HL-60/S4 (cell line): Measurements from ENCODE around the gene CHTF18.

ENCODE experiments used
- in situ Hi-C: fragments of 300-500 bp; cut with MboI; formaldehyde crosslinking; loops from 2 replicates; pipeline ENCODE4 v1.14.3; 2022; ENCODE audit warnings: low sequenced_read_pairs

The CHTF18 gene

DNA sequence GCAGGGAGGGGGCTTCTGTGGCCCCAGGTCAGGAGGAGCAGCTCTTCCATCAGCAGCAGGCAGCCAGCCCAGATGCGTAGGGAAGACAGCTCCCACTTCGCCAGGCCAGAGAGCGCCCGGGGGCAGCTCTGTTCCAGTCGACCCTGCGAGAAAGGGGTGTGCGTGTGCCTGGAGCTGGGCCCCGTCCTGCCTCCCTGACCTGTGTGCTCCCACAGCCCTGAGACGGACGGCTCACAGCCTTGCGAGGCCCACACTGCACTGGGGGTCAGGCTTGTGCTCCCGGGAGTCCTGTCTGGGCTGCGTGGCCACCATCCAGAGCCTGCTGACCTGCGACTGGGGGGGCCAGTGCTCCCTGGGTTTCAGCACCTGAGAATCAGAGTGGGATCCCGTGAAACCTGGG, 28.4 kb upstream of the CHTF18 start:
- in situ Hi-C loops: no loop called here

DNA sequence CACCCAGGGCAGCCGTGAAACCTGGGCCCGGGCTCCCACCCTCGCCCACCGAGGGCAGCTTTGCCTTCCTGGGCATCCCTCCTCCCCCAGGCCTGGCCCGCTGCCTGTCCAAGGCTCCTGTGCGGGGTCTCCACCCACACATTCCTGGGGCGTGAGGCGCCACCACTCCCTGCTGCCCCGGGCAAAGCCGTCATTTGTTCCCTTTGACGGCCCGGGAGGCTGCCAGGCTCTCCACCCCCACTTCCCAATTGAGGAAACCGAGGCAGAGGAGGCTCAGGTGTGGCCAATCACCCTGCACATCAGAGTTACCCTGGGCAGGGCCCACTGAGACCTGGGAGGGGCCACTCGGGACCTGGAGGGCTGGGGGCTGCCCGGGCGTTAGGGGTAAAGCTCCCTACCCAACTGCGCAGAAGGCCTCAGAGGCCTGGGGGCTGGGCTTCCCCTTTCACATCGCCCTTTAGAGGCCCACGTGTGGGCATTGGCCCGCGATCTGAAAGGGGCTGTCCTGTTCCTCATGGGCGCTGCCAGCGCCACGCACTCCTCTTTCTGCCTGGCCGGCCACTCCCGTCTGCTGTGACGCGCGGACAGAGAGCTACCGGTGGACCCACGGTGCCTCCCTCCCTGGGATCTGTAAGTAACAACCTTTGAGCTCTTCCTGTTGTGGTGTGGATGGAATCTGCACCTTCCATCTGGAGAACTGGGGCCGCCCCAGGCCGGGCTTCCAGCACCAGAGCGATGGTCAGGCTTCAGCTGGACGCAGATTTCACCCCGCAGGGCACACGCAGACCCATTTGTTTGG, 27.7 kb upstream of the CHTF18 start, which contains the start of gene MSLN:
Gene MSLN, plus strand, starts transcription at position 190 of the 799 bp plus-strand sequence. CDS start 1,947 bp downstream, outside the sequence.
- in situ Hi-C loops: no loop called here

- in situ Hi-C loops: no loop called here
These were observed 26.6 kb upstream of the CHTF18 start for GRCh38 chr16:761625-762513.

DNA sequence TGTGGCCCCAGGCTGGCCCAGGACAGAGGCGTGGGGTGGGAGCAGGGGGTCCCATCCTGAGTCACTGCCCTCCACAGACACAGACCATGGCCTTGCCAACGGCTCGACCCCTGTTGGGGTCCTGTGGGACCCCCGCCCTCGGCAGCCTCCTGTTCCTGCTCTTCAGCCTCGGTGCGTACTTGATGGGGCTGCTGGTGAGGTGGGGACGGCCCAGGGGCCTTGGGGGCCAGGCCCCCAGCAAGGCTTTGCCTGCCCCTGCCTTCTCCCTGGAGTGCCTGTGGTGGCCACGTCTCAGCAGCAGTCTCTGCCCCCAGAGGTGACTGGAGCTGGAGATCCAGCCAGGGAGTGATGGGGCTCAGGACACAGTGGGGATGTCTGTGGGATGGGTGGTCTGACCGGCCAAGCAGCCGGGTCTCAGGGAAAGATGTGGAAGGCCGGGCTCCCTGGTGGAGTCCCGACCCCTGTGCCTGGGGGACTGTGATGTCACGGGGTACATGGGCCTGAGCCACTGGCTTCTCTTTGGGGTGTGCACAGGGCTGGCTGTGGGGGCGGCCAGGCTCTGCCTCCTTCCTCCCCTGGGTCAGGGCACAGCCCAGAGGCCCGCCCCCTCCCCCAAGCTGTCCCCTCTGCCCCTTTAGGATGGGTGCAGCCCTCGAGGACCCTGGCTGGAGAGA, 25.7 kb upstream of the CHTF18 start:
- in situ Hi-C loops: no loop called here

GRCh38 chr16:763369-764183, 24.8 kb upstream of the CHTF18 start:
- in situ Hi-C loops: no loop called here

DNA sequence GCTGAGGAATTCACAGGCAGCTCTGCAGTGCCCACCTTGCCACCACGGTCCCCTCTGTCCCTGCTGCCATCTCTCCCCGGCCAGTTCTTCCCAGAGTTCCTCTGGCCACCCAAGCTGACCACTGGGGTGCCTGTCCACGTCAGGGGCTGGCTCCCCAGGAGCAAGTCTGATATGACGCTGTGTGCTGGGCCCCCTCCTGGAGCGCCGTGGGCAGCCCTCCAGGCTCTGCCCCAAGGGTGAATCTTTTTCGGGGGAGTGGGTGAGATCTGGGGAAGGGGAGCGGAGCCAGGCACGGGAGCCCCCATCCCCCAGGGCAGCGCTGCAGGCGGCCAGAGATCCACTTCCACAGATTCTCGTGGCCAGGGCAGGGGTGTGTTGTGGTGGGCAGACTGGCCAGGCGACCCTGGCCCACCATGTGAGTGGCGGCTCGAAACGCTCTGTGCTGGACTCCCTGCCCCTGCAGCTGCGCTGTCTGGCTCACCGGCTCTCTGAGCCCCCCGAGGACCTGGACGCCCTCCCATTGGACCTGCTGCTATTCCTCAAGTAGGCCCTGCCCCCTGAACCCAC, 24.2 kb upstream of the CHTF18 start:
- in situ Hi-C loops: no loop called here

DNA sequence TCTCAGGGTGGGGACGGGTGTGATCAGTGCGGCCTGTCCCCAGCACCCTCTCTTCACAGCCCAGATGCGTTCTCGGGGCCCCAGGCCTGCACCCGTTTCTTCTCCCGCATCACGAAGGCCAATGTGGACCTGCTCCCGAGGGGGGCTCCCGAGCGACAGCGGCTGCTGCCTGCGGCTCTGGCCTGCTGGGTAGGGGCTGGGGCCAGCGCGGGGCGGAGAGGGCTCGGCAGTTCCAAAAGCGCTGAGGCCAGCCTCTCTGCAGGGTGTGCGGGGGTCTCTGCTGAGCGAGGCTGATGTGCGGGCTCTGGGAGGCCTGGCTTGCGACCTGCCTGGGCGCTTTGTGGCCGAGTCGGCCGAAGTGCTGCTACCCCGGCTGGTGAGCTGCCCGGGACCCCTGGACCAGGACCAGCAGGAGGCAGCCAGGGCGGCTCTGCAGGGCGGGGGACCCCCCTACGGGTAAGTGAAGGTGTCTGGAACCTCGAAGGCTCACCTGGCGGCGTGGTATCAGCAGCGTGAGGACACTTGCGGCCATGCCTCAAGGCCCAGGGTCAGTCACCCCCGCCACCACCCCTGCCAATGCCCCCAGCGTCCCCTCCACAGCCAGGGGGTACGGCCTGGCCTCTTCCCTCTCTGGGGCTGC, 23.5 kb upstream of the CHTF18 start:
- in situ Hi-C loops: no loop called here

DNA sequence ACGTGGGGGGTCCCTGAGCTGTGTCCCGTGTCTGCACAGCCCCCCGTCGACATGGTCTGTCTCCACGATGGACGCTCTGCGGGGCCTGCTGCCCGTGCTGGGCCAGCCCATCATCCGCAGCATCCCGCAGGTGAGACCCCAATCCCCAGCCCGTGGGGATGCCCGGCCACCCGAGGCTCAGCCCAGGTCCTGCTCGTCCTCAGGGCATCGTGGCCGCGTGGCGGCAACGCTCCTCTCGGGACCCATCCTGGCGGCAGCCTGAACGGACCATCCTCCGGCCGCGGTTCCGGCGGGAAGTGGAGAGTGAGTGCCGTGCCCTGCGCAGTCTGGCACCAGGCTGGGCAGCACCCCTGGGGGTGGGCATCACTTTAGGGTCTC, 22.9 kb upstream of the CHTF18 start:
- in situ Hi-C loops: no loop called here

- in situ Hi-C loops: no loop called here
These were observed 22.2 kb upstream of the CHTF18 start for GRCh38 chr16:766008-766819.

DNA sequence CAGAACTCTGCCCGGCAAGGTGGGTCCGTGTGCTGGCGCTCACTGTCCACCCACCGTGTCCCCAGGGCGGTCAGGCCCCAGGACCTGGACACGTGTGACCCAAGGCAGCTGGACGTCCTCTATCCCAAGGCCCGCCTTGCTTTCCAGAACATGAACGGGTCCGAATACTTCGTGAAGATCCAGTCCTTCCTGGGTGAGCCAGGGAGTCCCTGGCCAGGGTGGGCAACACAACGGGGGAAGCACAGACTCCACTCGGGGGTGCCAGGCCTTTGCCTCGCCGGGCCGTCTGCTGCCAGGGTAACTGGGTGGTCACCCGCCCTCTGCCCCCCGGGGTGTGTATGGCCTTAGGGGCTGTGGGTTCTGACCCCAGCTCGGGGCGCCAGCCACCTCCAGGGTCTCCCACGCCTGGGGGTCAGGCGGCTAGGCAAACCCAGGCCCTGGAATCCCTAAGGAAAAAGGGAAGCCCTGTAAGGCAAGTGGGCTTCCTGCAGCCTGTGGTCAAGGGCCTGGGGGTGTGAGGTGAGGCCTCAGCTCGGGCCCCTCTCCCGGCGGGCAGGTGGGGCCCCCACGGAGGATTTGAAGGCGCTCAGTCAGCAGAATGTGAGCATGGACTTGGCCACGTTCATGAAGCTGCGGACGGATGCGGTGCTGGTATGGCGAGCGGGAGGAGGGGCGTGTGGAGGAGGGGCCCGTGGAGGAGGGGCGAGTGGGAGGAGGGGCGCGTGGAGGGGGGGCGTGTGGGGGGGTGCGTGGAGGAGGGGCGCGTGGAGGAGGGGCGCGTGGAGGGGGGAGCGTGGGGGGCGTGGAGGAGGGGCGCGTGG, 21.4 kb upstream of the CHTF18 start:
- in situ Hi-C loops: no loop called here

DNA sequence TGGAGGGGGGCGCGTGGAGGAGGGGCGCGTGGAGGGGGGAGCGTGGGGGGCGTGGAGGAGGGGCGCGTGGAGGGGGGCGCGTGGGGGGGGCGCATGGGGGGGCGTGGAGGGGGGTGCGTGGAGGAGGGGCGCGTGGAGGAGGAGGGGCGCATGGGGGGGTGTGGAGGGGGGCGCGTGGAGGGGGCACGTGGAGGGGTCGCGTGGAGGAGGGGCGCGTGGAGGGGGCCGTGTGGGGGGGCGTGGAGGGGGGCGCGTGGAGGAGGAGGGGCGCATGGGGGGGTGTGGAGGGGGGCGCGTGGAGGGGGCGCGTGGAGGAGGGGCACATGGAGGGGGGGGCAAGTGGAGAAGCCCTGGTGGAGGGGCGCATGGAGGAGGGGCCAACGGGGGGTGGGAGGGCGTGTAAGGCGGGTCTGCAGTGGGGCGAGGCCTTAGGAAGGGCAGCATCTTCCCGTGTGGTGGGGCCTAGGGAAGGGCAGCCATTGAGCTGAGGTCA, 20.6 kb upstream of the CHTF18 start:
- in situ Hi-C loops: no loop called here

DNA sequence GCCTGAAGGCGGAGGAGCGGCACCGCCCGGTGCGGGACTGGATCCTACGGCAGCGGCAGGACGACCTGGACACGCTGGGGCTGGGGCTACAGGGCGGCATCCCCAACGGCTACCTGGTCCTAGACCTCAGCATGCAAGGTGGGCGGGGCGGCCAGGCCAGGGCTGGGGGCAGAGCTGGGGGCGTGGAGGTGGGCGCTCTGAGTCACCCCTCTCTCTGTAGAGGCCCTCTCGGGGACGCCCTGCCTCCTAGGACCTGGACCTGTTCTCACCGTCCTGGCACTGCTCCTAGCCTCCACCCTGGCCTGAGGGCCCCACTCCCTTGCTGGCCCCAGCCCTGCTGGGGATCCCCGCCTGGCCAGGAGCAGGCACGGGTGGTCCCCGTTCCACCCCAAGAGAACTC, 20.0 kb upstream of the CHTF18 start:
- in situ Hi-C loops: no loop called here

DNA sequence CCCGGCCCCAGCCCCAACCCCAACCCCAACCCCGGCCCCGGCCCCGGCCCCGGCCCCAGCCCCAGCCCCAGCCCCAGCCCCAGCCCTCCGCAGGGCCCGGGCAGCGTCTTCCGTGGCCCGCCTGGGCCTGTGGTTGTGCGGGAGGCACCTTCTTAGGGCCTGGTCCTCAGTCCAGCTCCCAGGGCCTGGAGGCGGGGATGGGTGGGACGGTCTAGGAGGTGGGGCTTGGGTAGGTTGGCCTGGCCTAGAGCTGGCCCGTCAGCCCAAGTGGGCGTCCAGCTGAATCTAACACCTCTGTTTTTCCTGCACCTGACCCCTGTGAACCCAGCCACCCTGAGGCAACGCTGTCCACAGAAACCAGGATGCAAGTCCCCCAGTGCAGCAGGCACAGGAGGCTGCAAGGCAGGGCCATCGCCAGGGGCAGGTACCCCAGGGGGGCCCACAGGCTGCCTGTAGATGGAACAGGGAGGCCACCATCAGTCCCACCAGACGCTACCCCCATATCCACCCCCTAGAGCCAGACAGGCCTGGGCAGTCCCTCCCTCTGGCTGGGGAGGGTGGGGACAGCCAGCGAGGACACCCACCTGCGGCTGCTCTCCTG, 19.1 kb upstream of the CHTF18 start:
- in situ Hi-C loops: no loop called here

- in situ Hi-C loops: no loop called here
These were observed 18.5 kb upstream of the CHTF18 start for GRCh38 chr16:769934-770333.

DNA sequence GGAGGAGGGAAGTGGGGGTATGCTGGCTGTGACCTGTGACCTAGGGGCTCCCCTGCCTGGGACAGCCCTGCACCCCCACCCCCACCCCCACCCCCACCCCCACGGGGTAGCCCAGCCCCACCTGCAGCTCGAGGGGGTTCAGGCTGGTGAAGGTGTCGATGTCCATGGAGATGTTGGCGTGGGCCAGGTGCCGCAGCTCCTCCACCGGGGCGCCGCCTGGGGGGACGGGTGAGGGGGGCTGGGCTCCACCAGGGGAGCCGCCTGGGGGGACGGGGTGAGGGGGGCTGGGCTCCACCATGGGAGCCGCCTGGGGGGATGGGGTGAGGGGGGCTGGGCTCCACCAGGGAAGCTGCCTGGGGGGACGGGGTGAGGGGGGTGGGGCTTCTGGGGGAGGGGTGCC, 18.0 kb upstream of the CHTF18 start:
- in situ Hi-C loops: no loop called here

GRCh38 chr16:772959-773358, 15.5 kb upstream of the CHTF18 start:
- in situ Hi-C loops: no loop called here
